ENCODE results near the gene TMEM242.

DNA sequence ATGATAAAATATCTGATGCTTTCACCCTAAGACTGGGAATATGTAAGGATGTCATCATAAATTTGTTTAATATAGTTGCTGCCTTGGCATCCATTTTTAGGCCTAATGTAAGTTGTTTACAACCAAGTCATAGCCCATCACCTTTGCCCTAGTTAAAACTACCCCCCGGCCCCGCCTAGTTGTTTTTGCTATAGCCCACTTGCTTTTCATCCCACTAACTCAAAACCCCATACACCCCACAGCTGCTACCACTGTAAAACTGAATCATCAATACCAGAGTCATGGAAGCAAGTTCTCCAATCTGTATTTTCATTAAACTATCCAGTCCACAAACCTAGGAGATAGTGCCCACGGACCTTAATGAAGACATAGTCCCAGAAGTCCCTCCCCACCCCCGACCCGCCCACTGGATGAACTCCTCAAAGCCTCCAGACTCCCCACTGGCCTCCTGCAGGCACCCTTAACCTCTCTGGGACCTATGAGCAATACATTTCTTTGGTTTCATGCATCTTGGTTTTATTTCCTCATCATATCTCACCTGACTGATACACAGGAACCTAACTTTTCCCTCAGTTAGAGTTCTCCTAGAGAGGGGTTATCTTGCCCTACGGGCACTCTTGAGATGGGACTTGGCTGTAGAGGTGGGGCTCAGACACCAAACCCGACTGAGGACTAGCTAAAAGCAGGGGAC, 45.2 kb upstream of the TMEM242 start:
- TF ChIP-seq, protein P1, sequence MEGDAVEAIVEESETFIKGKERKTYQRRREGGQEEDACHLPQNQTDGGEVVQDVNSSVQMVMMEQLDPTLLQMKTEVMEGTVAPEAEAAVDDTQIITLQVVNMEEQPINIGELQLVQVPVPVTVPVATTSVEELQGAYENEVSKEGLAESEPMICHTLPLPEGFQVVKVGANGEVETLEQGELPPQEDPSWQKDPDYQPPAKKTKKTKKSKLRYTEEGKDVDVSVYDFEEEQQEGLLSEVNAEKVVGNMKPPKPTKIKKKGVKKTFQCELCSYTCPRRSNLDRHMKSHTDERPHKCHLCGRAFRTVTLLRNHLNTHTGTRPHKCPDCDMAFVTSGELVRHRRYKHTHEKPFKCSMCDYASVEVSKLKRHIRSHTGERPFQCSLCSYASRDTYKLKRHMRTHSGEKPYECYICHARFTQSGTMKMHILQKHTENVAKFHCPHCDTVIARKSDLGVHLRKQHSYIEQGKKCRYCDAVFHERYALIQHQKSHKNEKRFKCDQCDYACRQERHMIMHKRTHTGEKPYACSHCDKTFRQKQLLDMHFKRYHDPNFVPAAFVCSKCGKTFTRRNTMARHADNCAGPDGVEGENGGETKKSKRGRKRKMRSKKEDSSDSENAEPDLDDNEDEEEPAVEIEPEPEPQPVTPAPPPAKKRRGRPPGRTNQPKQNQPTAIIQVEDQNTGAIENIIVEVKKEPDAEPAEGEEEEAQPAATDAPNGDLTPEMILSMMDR (IDR thresholded peaks at IDR 0.05; ENCODE audit: extremely low read depth in 1 of 2, insufficient read depth in 1 of 2, low read depth in 1 of 2, low read length in 2 of 2): no peak
- TF ChIP-seq GATA2 (IDR thresholded peaks at IDR 0.05; ENCODE audit: insufficient read depth, insufficient read length, low read depth, low read length) (no peak), EZH2 (IDR thresholded peaks at IDR 0.05; ENCODE audit: borderline replicate concordance, low read depth, low read length, severe bottlenecking) (no peak), POLR2A (IDR thresholded peaks at IDR 0.05; ENCODE audit: low read depth, low read length) (no peak), POLR2AphosphoS5 (IDR thresholded peaks at IDR 0.05; ENCODE audit: insufficient read depth, low read depth, low read length) (no peak), FOS (IDR thresholded peaks at IDR 0.05; ENCODE audit: borderline replicate concordance, insufficient read depth, low read length) (no peak)
- TF ChIP-seq, protein P2, sequence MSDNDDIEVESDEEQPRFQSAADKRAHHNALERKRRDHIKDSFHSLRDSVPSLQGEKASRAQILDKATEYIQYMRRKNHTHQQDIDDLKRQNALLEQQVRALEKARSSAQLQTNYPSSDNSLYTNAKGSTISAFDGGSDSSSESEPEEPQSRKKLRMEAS (IDR thresholded peaks at IDR 0.05; ENCODE audit: insufficient read depth, insufficient read length): no peak

Data from endothelial cell of umbilical vein (primary cell).